ENCODE data around the gene SAFB2.

- TF ChIP-seq CTCF (IDR thresholded peaks at IDR 0.05) (no peak), POLR2A (IDR thresholded peaks at IDR 0.05) (no peak), EP300 (IDR thresholded peaks at IDR 0.05) (no peak), POLR2AphosphoS5 (IDR thresholded peaks at IDR 0.05) (no peak)
Measured at GRCh38 chr19:5590865-5591154, 31.8 kb downstream of the SAFB2 start.
